Measurements from ENCODE around the gene ADCYAP1R1.

Gene ADCYAP1R1

GRCh38 chr7:31107106-31108090 is 55.3 kb downstream of the ADCYAP1R1 start:
- DNase-seq = no peak

GRCh38 chr7:31108097-31108657 is 56.1 kb downstream of the ADCYAP1R1 start:
- no peak for DNase-seq

- no peak for DNase-seq
These were observed 57.6 kb downstream of the ADCYAP1R1 start for GRCh38 chr7:31109751-31110150.

- DNase-seq = no peak
These were observed 58.4 kb downstream of the ADCYAP1R1 start for GRCh38 chr7:31110331-31111108.

- DNase-seq = no peak
These were observed 59.0 kb downstream of the ADCYAP1R1 start for GRCh38 chr7:31111109-31111451.

- no peak for DNase-seq
These were observed 61.6 kb downstream of the ADCYAP1R1 start for GRCh38 chr7:31113660-31114059.

GRCh38 chr7:31114593-31115343 is 62.7 kb downstream of the ADCYAP1R1 start:
- DNase-seq = no peak

- no peak for DNase-seq
These were observed 64.5 kb downstream of the ADCYAP1R1 start for GRCh38 chr7:31116615-31117014.

GRCh38 chr7:31119249-31119648 is 67.1 kb downstream of the ADCYAP1R1 start:
- no peak for DNase-seq

GRCh38 chr7:31120800-31121513 is 68.8 kb downstream of the ADCYAP1R1 start:
- no peak for DNase-seq

- DNase-seq = no peak
These were observed 69.5 kb downstream of the ADCYAP1R1 start for GRCh38 chr7:31121601-31122000.

GRCh38 chr7:31122649-31123058 is 70.5 kb downstream of the ADCYAP1R1 start:
- DNase-seq = no peak

GRCh38 chr7:31123321-31123720 is 71.2 kb downstream of the ADCYAP1R1 start:
- DNase-seq = no peak

- no peak for DNase-seq
These were observed 71.6 kb downstream of the ADCYAP1R1 start for GRCh38 chr7:31123726-31124125.

GRCh38 chr7:31125171-31125570 is 73.1 kb downstream of the ADCYAP1R1 start:
- DNase-seq = no peak

GRCh38 chr7:31126976-31127375 is 74.9 kb downstream of the ADCYAP1R1 start:
- no peak for DNase-seq

GRCh38 chr7:31129067-31129466 is 77.0 kb downstream of the ADCYAP1R1 start:
- no peak for DNase-seq

GRCh38 chr7:31133497-31133896 is 81.4 kb downstream of the ADCYAP1R1 start:
- DNase-seq = no peak

GRCh38 chr7:31134246-31135188 is 82.4 kb downstream of the ADCYAP1R1 start:
- peak in 1 of 4 experiments; percentile 9 for DNase-seq

- no peak for DNase-seq
These were observed 85.1 kb downstream of the ADCYAP1R1 start for GRCh38 chr7:31137234-31137633.

GRCh38 chr7:31145339-31145738 is 93.2 kb downstream of the ADCYAP1R1 start:
- DNase-seq = no peak
